H1 (cell line): Measurements from ENCODE around the gene ATP9B. TPM values are rescaled to one million over a fixed set of nuclear protein-coding genes. Genes with fewer than 3 reads are reported as not detected.
A peak's percentile ranks its signal among the peaks of the same experiment; 100 is the strongest.

ENCODE experiments used
- CTCF ChIA-PET: fragments of 300-600 bp; sonication (Branson Sonifier 250); formaldehyde crosslinking; loops from one replicate; lab custom pipeline; 2021; ENCODE audit not compliant: partially characterized antibody; lab: Charles Lee
- POLR2A ChIA-PET: fragments of 300-600 bp; sonication (Branson Sonifier 250); formaldehyde crosslinking; loops from one replicate; lab custom pipeline; 2021; ENCODE audit warnings: inconsistent platforms; ENCODE audit not compliant: partially characterized antibody; lab: Charles Lee
- DNase-seq, 2 experiments: peaks; one replicate each; pipeline versions ENCODE4 v3.0.0 to v3.0.0-alpha.2; 2010 to 2022; ENCODE audit warnings: low spot score in 2 of 2, low read depth in 1 of 2, mixed read lengths in 1 of 2
- FAIRE-seq: peaks from 2 replicates; lab custom pipeline; 2011; peaks lifted over from hg19 to GRCh38; lab: Jason Lieb, UNC
- H2AFZ ChIP-seq: 2 replicates; pipeline ENCODE4 v1.8.1; 2012; ENCODE audit warnings: low read length, inconsistent platforms
- H2AK5ac ChIP-seq: 2 replicates; pipeline ENCODE4 v1.6.1; 2013; ENCODE audit warnings: low read depth, low read length
- H2BK120ac ChIP-seq: replicated peaks from 2 replicates; pipeline ENCODE3; 2013; ENCODE audit warnings: low read depth, low read length, inconsistent platforms
- H2BK12ac ChIP-seq: 2 replicates; pipeline ENCODE4 v1.6.1; 2013; ENCODE audit warnings: low read depth, low read length
- H2BK15ac ChIP-seq: 2 replicates; pipeline ENCODE4 v1.6.1; 2013; ENCODE audit warnings: low read length
- H2BK20ac ChIP-seq: 2 replicates; pipeline ENCODE4 v1.6.1; 2013; ENCODE audit warnings: low read length
- H2BK5ac ChIP-seq: 2 replicates; pipeline ENCODE4 v1.6.1; 2013; ENCODE audit warnings: low read depth, low read length
- H3K14ac ChIP-seq: 2 replicates; pipeline ENCODE4 v1.6.1; 2013; ENCODE audit warnings: inconsistent platforms; ENCODE audit not compliant: insufficient read length
- H3K18ac ChIP-seq: 2 replicates; pipeline ENCODE4 v1.6.1; 2013; ENCODE audit warnings: low read length; ENCODE audit errors: extremely low read depth
- H3K23ac ChIP-seq: 2 replicates; pipeline ENCODE4 v1.6.1; 2013; ENCODE audit warnings: inconsistent platforms; ENCODE audit not compliant: insufficient read length
- H3K23me2 ChIP-seq: 2 replicates; pipeline ENCODE4 v1.6.1; 2013; ENCODE audit warnings: low read depth, low read length
- H3K27ac ChIP-seq: 2 replicates; pipeline ENCODE4 v1.6.1; 2011; ENCODE audit warnings: low read depth, low read length, inconsistent platforms
- H3K27me3 ChIP-seq, 4 experiments: replicated peaks in 1 of 4; 1 replicate in 1 of 4; 2 replicates in 3 of 4; pipeline versions ENCODE4 v1.6.1 to v1.8.1; 2011 to 2013; ENCODE audit warnings: low read length in 3 of 4, mild to moderate bottlenecking in 3 of 4, inconsistent platforms in 2 of 4, mixed read lengths in 2 of 4, moderate library complexity in 1 of 4; ENCODE audit not compliant: control insufficient read depth in 3 of 4, insufficient read depth in 3 of 4; ENCODE audit errors: extremely low read depth in 1 of 4
- H3K36me3 ChIP-seq, 4 experiments: 2 replicates each; pipeline versions ENCODE4 v1.6.1 to v1.8.1; 2011 to 2013; ENCODE audit warnings: mild to moderate bottlenecking in 4 of 4, low read length in 3 of 4, moderate library complexity in 2 of 4, control low read depth in 1 of 4, inconsistent platforms in 1 of 4; ENCODE audit not compliant: insufficient read depth in 4 of 4, control insufficient read depth in 2 of 4
- H3K4ac ChIP-seq: replicated peaks from 2 replicates; pipeline ENCODE3; 2013; ENCODE audit warnings: low read length, low read depth, mixed read lengths, inconsistent platforms; ENCODE audit not compliant: insufficient read length
- H3K4me1 ChIP-seq, 4 experiments: replicated peaks in 1 of 4; 1 replicate in 1 of 4; 2 replicates in 3 of 4; pipeline versions ENCODE4 v1.6.1 to v1.8.1; 2011 to 2013; ENCODE audit warnings: low read length in 3 of 4, inconsistent platforms in 2 of 4, mixed read lengths in 1 of 4; ENCODE audit not compliant: insufficient read depth in 4 of 4, control insufficient read depth in 3 of 4
- H3K4me2 ChIP-seq, 2 experiments: 2 replicates each; pipeline versions ENCODE4 v1.6.1 to v1.8.1; 2011 to 2013; ENCODE audit warnings: low read depth in 2 of 2, low read length in 2 of 2, control low read depth in 1 of 2, inconsistent platforms in 1 of 2, mild to moderate bottlenecking in 1 of 2; ENCODE audit not compliant: insufficient read depth in 1 of 2
- H3K4me3 ChIP-seq, 4 experiments: fragments of 200-600, 300-600 bp in 1 of 4; sonication (generic), shearing (Covaris generic), sonication (Bioruptor Twin) in 1 of 4; 2 replicates each; pipeline versions ENCODE4 v1.5.1 to v1.8.1; 2011 to 2016; ENCODE audit warnings: low read length in 4 of 4, low read depth in 3 of 4, control low read depth in 2 of 4, inconsistent platforms in 2 of 4, mild to moderate bottlenecking in 2 of 4, mixed read lengths in 1 of 4, moderate library complexity in 1 of 4; ENCODE audit not compliant: insufficient read depth in 2 of 4; ENCODE audit errors: extremely low read depth in 1 of 4
- H3K56ac ChIP-seq: replicated peaks from 2 replicates; pipeline ENCODE3; 2013; ENCODE audit warnings: low read depth, mild to moderate bottlenecking, mixed read lengths, low read length, inconsistent platforms; ENCODE audit not compliant: insufficient read length
- H3K79me1 ChIP-seq: 2 replicates; pipeline ENCODE4 v1.6.1; 2013; ENCODE audit warnings: low read depth, low read length, control low read depth
- H3K79me2 ChIP-seq, 2 experiments: 2 replicates each; pipeline versions ENCODE4 v1.6.1 to v1.8.1; 2012 to 2013; ENCODE audit warnings: low read length in 2 of 2, mild to moderate bottlenecking in 2 of 2, inconsistent platforms in 1 of 2; ENCODE audit not compliant: insufficient read depth in 2 of 2, control insufficient read depth in 1 of 2
- H3K9ac ChIP-seq, 4 experiments: replicated peaks in 1 of 4; 1 replicate in 1 of 4; 2 replicates in 3 of 4; pipeline versions ENCODE4 v1.6.1 to v1.8.1; 2011 to 2013; ENCODE audit warnings: low read depth in 3 of 4, low read length in 3 of 4, control low read depth in 2 of 4, mild to moderate bottlenecking in 2 of 4, moderate library complexity in 2 of 4, inconsistent platforms in 1 of 4; ENCODE audit errors: extremely low read depth in 1 of 4
- H3K9me3 ChIP-seq, 2 experiments: 2 replicates each; pipeline versions ENCODE4 v1.6.1 to v1.8.1; 2012 to 2013; ENCODE audit warnings: mild to moderate bottlenecking in 2 of 2, moderate library complexity in 2 of 2, control low read depth in 1 of 2, inconsistent platforms in 1 of 2, low read depth in 1 of 2, low read length in 1 of 2, mixed read lengths in 1 of 2; ENCODE audit not compliant: insufficient read depth in 2 of 2
- H4K20me1 ChIP-seq, 2 experiments: replicated peaks in 1 of 2; 2 replicates each; pipeline versions ENCODE3 to v1.8.1; 2011 to 2013; ENCODE audit warnings: inconsistent platforms in 2 of 2, low read length in 2 of 2, mild to moderate bottlenecking in 1 of 2; ENCODE audit not compliant: insufficient read depth in 2 of 2, control insufficient read depth in 1 of 2
- H4K5ac ChIP-seq: 2 replicates; pipeline ENCODE4 v1.6.1; 2013; ENCODE audit warnings: low read length, low read depth, mixed read lengths, inconsistent platforms; ENCODE audit not compliant: insufficient read length
- H4K8ac ChIP-seq: 2 replicates; pipeline ENCODE4 v1.8.0; 2013; ENCODE audit warnings: mild to moderate bottlenecking, moderate library complexity, low read length, inconsistent platforms; ENCODE audit not compliant: insufficient read depth; ENCODE audit errors: extremely low read depth
- H4K91ac ChIP-seq: replicated peaks from 2 replicates; pipeline ENCODE3; 2013; ENCODE audit warnings: low read length, mixed read lengths, inconsistent platforms; ENCODE audit not compliant: insufficient read length
- HDAC6 ChIP-seq: IDR thresholded peaks from one replicate; pipeline ENCODE4 v1.7.1; 2012; ENCODE audit warnings: low read depth, mild to moderate bottlenecking, inconsistent platforms, low read length, moderate library complexity
- JUN ChIP-seq: IDR thresholded peaks from 2 replicates; pipeline ENCODE4 v1.6.1; 2011; ENCODE audit warnings: low read depth, mild to moderate bottlenecking, improper control_type of control experiment, low read length
- SAP30 ChIP-seq: fragments of 300-600 bp; sonication (generic); IDR thresholded peaks from 2 replicates; pipeline ENCODE4 v1.7.1; 2012; ENCODE audit warnings: low read length, moderate library complexity, mild to moderate bottlenecking, inconsistent platforms; ENCODE audit not compliant: insufficient read depth, insufficient replicate concordance
- SRF ChIP-seq: IDR thresholded peaks from 2 replicates; pipeline ENCODE4 v1.6.1; 2011; ENCODE audit warnings: mild to moderate bottlenecking, low read depth, low read length, moderate library complexity
- TCF12 ChIP-seq: IDR thresholded peaks from 2 replicates; pipeline ENCODE4 v1.6.1; 2011; ENCODE audit warnings: low read depth, mild to moderate bottlenecking, low read length
- WGBS, 2 experiments: shearing (Covaris generic) in 1 of 2; methylation state at CpG; one replicate each; pipeline versions ENCODE4 v1.1.6 to v1.1.7; 2013 to 2015; ENCODE audit warnings: low lambda C conversion rate in 2 of 2, mixed read lengths in 2 of 2, inconsistent platforms in 1 of 2, low coverage in 1 of 2, missing lambda C conversion rate in 1 of 2; ENCODE audit not compliant: insufficient replicate concordance in 2 of 2, insufficient coverage in 1 of 2, insufficient read length in 1 of 2; ENCODE audit errors: extremely low coverage in 1 of 2, missing lambda C conversion rate in 1 of 2; 5-methylcytosine and 5-hydroxymethylcytosine counted together
- polyA plus RNA-seq, 7 experiments: library from polyadenylated mRNA; depleted of rRNA in 3 of 7; stranded (reverse) in 5 of 7; unstranded in 2 of 7; fragments of >200 nt in 5 of 7; fragments of 200-250 nt in 2 of 7; gene quantifications; 1 replicate in 5 of 7; 2 replicates in 1 of 7; 4 replicates in 1 of 7; pipeline versions ENCODE4 v1.2.1 to v1.2.3, GENCODE V29; 2011 to 2013; ENCODE audit warnings: missing spikeins in 2 of 7, mixed read lengths in 2 of 7
- total RNA-seq: library from RNA; stranded (reverse); fragmentation: NEBNext Ultra II Directional; extraction: Animal tissue kit (Norgen Biotek cat#: 25700); gene quantifications from 2 replicates; pipeline ENCODE4 v1.2.1, GENCODE V29; 2021

The ATP9B gene
- total and polyA plus RNA-seq, 2 of the 8 experiments (the other 6 are each of a cell fraction or from before 2014, with no cell fraction given): 15.1 to 21.7 TPM

- Histone ChIP-seq H3K18ac (no peak overlapping the region), H4K8ac (no peak overlapping the region), H4K91ac (no peak overlapping the region), H3K9ac (no peak overlapping the region), H3K27ac (no peak overlapping the region), H3K27me3 (peaks cover 45 to 77% (median 68%) of the 10 kb centered on the region in 4 experiments), H4K20me1 (peaks cover 2 to 5% of the 10 kb centered on the region in 2 experiments), H3K79me2 (no peaks in the 10 kb centered on the region), H3K23ac (no peak overlapping the region), H3K9me3 (no peaks in the 10 kb centered on the region), H2AFZ (no peak overlapping the region), H3K14ac (no peak overlapping the region), H3K79me1 (no peaks in the 10 kb centered on the region), H2BK5ac (no peak overlapping the region), H3K4me2 (peak overlapping the region; percentile 74 to 78), H2BK15ac (no peak overlapping the region), H3K4ac (no peak overlapping the region), H3K4me1 (peaks cover 0 to 12% (median 8%) of the 10 kb centered on the region in 4 experiments; a peak in 5 of 7 replicates), H3K23me2 (peaks cover 5% of the 10 kb centered on the region; the same call in 1 of the 2 replicates), H2AK5ac (no peak overlapping the region), H3K36me3 (no peaks in the 10 kb centered on the region; a peak in 1 of 8 replicates), H2BK120ac (no peak overlapping the region), H2BK12ac (no peak overlapping the region), H3K56ac (no peak overlapping the region), H2BK20ac (no peak overlapping the region), H3K4me3 (peak overlapping the region in 2 of 4 experiments; percentile 9 to 66; a peak in 4 of 8 replicates), H4K5ac (no peak overlapping the region)
- CTCF ChIA-PET: interaction anchor here (8.9 kb wide), 1 partner anchor 15 kb away, joined by 62 read pairs; no protein-coding TSS in a partner anchor
- FAIRE-seq (no peak), DNase-seq (no peak)
- POLR2A ChIA-PET: no interaction called here
- TF ChIP-seq SRF (no peak), SAP30 (no peak), JUN (no peak), TCF12 (no peak), HDAC6 (no peak)
- no CpG with 5 or more reads among the region's 34 CpGs for WGBS, 2 experiments
Observed at GRCh38 chr18:79395308-79395640, 326.1 kb downstream of the ATP9B start.
